Activated naive CD8-positive, alpha-beta T cell treated with anti-CD3 and anti-CD28 coated beads, Interleukin-2, amount 10 ng/mL, durations not matched to agents 7 days and 5 days (primary cell): Measurements from ENCODE around the gene PSMG1. TPM values are rescaled to one million over a fixed set of nuclear protein-coding genes. Genes with fewer than 3 reads are reported as not detected.

Experiments used
- ATAC-seq: fragments of 150-1000 bp; cut with Tn5 transposase; one replicate; pipeline ENCODE4 v1.10.0; 2021; ENCODE audit warnings: low read depth, moderate library complexity
- POLR2A ChIA-PET: fragments of 350-600 bp; sonication (Branson Sonifier 250); formaldehyde crosslinking; loops from one replicate; lab custom pipeline; 2021; ENCODE audit warnings: antibody characterized with exemption; lab: Charles Lee
- DNase-seq: peaks from one replicate; pipeline ENCODE4 v3.0.0; 2021
- H3K27ac Mint-ChIP-seq: one replicate; pipeline ENCODE4 v1.8.0; 2022; ENCODE audit warnings: mild to moderate bottlenecking, mixed read lengths
- H3K27me3 Mint-ChIP-seq: one replicate; pipeline ENCODE4 v1.8.0; 2022; ENCODE audit warnings: mild to moderate bottlenecking, moderate library complexity, mixed read lengths
- H3K36me3 Mint-ChIP-seq: one replicate; pipeline ENCODE4 v1.8.0; 2021; ENCODE audit warnings: mild to moderate bottlenecking, mixed read lengths
- H3K4me1 Mint-ChIP-seq: one replicate; pipeline ENCODE4 v1.8.0; 2021; ENCODE audit warnings: mixed read lengths
- H3K4me3 Mint-ChIP-seq: one replicate; pipeline ENCODE4 v1.8.0; 2022; ENCODE audit warnings: mild to moderate bottlenecking, moderate library complexity, mixed read lengths
- H3K9me3 Mint-ChIP-seq: one replicate; pipeline ENCODE4 v1.8.0; 2021; ENCODE audit warnings: mixed read lengths
- total RNA-seq, 2 experiments: library from RNA; stranded (reverse); gene quantifications; one replicate each; pipeline ENCODE4 v1.2.3, GENCODE V29; 2021

The PSMG1 gene
- total RNA-seq, 2 experiments from 2014 or later: 40.7 to 42.3 TPM

DNA sequence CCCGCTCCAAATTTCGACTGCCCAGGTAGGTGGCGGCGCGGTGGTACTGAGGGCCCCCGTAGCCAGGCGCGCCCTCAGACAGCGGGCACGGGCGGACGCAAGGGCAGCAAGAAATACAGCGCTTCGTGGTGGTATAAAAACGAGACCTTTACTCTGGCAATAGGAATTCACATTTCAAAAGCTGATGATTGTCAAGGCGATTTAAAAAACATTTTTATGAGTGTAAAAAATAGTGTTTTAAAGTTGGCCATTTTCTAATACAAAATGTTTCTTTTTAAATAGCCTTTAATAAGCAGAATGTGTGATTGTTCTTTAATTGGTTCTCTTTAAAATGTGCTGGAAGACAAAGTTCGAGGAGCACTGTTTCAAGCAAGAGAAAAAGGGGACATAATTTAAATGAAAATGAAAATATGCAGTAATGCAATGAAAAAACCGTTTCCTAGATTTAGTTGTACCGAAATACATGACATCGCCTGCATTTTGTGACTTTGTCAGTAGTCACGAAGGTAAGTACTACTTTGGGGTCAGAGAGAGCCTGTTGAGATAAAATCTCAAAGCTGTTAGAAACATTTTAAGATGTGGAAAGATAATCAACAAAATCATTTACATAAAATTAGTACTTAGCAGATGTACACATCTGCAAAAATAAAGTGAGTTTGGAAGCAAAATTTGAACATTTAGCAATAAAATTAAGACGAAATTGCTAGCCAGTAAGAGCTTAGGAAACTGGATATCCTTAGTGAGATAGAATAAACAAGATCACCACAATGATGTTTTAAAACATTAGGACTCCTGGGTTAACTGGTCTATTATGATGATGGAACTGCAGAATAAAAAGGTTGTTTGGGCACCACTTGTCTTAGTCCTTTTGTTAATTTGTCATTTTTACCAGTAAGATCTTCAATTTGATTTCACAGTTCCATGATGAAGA lies 1.1 kb upstream of the PSMG1 start:
- Mint-ChIP-seq H3K4me3 (peak overlapping the region; percentile 97), H3K27me3 (no peaks in the 10 kb centered on the region)

DNA sequence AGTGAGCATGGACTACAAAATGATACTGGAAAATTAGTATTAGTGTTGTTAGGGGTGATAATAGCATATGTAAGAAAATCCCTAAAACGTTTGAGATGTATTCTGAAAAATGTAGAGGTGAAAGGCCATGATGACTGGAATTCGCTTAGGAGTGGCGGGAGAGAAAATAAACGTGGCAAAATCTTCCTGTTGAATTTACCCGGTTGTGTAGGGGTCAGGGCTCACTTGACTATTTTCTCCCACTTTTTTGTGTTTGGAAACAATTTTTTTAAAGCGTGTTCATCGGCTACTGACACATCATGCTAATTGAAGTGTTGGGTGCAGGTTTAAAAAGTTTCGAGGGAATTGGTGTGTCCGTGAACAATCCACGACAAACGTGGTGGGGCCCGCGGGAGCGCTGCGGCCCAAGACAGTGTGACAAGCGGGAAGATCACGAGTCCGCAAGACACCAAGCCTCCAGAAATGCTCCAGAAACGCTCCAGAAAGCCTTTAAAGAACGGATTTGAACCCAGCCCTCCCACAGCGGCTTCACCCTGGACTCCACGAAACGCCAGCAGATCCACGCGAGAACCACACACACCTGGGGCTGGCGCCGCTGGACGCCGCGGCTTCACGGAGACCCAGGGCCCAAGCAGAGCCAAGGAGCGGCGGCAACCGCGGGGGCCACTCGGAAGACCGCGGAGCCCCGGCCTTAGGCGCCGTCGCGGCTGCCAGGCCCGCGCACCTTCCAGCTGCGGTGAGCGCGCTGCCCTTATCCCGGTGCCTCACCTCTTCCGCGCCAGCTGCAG lies 573 bp downstream of the PSMG1 start:
- peaks cover 30% of the 10 kb centered on the region for H3K4me1 Mint-ChIP-seq

More for the DNA sequence above, 1.1 kb upstream of the PSMG1 start:
- no peaks in the 10 kb centered on the region for H3K9me3 Mint-ChIP-seq
- peak overlapping the region; percentile 97 for H3K27ac Mint-ChIP-seq
- ATAC-seq: no peak
- peaks cover 32% of the 10 kb centered on the region for H3K4me1 Mint-ChIP-seq
- no peak for DNase-seq
- POLR2A ChIA-PET: interaction anchor here (0.6 to 3.0 kb wide), 12 partner anchors 12 to 417 kb away, joined by 3 to 25 read pairs (median 4); partner anchors contain the start of genes BRWD1 and HMGN1
- peaks cover 13% of the 10 kb centered on the region for H3K36me3 Mint-ChIP-seq

DNA sequence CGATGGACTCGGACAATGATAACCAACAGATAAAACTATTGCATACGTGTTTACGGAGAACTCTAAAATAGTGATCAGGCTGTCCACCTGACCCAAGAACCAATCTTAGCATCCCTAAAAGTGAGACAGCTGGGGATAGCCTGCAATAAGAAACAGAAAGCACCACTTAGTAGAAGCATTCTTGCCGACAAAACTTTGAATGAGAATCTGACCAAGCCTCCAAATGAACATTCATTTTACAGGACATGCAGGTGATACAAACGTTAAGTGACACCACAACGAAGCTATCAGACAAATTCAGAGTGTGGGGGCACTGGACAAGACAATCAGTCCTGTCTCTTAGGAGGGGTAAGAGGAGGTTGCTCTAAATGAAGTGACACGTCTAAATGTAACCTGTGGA lies 1.2 kb downstream of the PSMG1 start:
- Mint-ChIP-seq H3K4me1 (peaks cover 30% of the 10 kb centered on the region), H3K27ac (peak overlapping the region; percentile 90), H3K36me3 (peaks cover 13% of the 10 kb centered on the region), H3K9me3 (no peaks in the 10 kb centered on the region), H3K4me3 (peak overlapping the region; percentile 97), H3K27me3 (no peaks in the 10 kb centered on the region)
- POLR2A ChIA-PET: no interaction called here
- no peak for DNase-seq
- no peak for ATAC-seq

More for the DNA sequence above, 573 bp downstream of the PSMG1 start:
- Mint-ChIP-seq H3K36me3 (peaks cover 13% of the 10 kb centered on the region), H3K27me3 (no peaks in the 10 kb centered on the region), H3K4me3 (peak overlapping the region; percentile 97), H3K9me3 (no peaks in the 10 kb centered on the region), H3K27ac (peak overlapping the region; percentile 97)
- ATAC-seq (peak; percentile 55), DNase-seq (no peak)
- POLR2A ChIA-PET: interaction anchor here (1.1 to 3.0 kb wide), 6 partner anchors 118 to 416 kb away, joined by 3 to 25 read pairs (median 10); partner anchors contain the start of genes BRWD1, ETS2 and HMGN1

DNA sequence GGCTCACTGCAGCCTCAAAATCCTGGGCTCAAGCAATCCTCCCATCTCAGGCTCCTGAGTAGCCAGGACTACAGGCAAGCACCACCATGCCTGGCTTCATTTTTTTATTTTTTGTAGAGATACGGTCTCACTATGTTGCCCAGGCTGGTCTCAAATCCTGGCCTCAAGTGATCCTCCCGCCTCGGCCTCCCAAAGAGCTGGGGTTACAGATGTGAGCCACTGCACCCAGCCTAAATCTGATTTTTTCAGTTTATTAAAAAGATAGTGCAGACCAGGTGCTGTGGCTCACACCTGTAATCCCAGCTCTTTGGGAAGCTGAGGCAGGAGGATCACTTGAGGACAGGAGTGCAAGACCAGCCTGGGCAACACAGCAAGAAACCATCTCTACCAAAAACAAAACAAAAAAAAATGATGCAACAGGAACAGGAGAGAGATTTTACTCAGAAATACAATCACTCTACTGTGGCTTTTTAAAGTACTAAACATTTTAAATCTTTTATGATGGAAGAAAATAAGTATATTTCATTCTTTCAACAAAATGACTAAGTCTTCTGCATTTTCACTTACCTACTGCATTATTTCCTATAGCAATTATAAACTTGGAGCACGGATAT lies 1.9 kb downstream of the PSMG1 start:
- peak overlapping the region; percentile 90 for H3K27ac Mint-ChIP-seq
- no peaks in the 10 kb centered on the region for H3K9me3 Mint-ChIP-seq
- POLR2A ChIA-PET: no interaction called here
- no peak for DNase-seq
- peak overlapping the region; percentile 97 for H3K4me3 Mint-ChIP-seq
- peaks cover 13% of the 10 kb centered on the region for H3K36me3 Mint-ChIP-seq
- H3K27me3 Mint-ChIP-seq: no peaks in the 10 kb centered on the region
- H3K4me1 Mint-ChIP-seq: peaks cover 32% of the 10 kb centered on the region
- no peak for ATAC-seq

DNA sequence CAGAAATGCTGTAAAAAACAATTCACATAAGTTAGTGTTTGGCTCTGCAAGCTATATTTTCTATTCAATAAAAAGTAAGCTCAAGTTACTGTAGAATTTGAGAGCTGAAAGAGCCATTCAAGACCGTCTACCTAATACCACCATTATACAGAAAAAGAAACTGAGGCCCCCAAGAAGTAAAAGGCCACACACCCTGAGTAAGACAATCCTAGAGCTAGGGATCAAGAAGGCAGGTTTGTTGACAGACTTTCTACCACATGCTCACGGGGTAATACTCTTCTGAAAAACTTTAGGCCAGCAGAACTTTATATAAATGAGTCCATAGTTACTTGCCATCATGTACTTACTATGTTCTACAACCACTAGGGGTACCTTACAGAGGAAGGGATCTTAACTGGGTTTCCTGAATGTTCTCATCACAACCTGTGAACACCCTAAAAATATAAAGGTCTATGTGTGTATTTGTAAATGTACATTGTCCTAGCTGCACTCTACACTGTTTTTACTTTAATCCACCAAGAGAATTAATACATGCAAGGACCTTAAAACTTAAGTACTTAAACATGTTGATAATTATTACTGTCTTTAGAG lies 2.7 kb downstream of the PSMG1 start:
- Mint-ChIP-seq H3K27me3 (no peaks in the 10 kb centered on the region), H3K4me3 (peak overlapping the region; percentile 4), H3K4me1 (peaks cover 33% of the 10 kb centered on the region), H3K27ac (no peak overlapping the region), H3K9me3 (no peaks in the 10 kb centered on the region), H3K36me3 (peaks cover 16% of the 10 kb centered on the region)
- no peak for ATAC-seq
- DNase-seq: no peak
- POLR2A ChIA-PET: no interaction called here

DNA sequence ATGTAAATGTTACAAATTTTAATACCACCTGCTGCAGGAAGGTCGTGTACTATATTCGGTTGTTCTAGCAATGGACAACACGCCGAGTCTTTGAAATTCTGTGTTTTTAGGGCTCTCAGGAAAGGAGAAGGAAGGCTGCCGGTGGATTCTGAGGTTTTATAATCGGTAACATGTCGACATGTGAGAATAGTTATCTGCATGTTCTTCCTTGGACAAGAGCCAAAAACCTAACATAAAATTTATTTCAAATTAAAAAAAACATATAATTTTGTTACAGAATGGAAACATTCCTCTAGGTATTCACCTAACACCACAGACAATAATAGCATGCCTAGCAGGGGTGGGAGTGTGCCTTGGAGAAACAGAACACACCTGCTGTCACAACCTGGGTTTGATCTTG lies 4.8 kb downstream of the PSMG1 start:
- Mint-ChIP-seq H3K27me3 (no peaks in the 10 kb centered on the region), H3K4me3 (no peak overlapping the region), H3K4me1 (peaks cover 26% of the 10 kb centered on the region), H3K27ac (no peak overlapping the region), H3K36me3 (peaks cover 20% of the 10 kb centered on the region), H3K9me3 (no peaks in the 10 kb centered on the region)
- POLR2A ChIA-PET: no interaction called here
- DNase-seq: no peak
- no peak for ATAC-seq

DNA sequence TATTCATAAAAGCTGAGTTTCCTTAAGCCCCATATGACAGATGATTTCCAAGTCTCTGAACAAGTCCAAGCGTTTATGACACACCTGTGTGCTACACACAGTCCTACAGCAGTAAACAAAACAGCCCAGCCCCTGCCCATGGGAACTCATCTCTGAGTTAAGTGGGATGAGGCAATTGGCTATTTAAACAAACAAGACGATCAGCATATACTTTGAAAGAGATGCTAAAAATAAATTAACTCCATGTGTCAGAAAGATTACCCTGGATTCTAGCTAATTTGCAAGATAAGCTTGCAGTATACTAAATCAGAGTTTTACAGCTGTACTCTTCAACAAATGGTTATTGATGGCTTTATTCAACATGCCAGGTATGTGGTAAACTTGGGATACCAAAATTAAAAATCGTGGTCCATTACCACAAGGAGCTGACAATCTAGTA lies 7.0 kb downstream of the PSMG1 start:
- no peak overlapping the region for H3K27ac Mint-ChIP-seq
- H3K9me3 Mint-ChIP-seq: no peaks in the 10 kb centered on the region
- DNase-seq: no peak
- no peak for ATAC-seq
- no peak overlapping the region for H3K4me3 Mint-ChIP-seq
- POLR2A ChIA-PET: no interaction called here
- peaks cover 30% of the 10 kb centered on the region for H3K36me3 Mint-ChIP-seq
- H3K4me1 Mint-ChIP-seq: peaks cover 15% of the 10 kb centered on the region
- no peaks in the 10 kb centered on the region for H3K27me3 Mint-ChIP-seq

DNA sequence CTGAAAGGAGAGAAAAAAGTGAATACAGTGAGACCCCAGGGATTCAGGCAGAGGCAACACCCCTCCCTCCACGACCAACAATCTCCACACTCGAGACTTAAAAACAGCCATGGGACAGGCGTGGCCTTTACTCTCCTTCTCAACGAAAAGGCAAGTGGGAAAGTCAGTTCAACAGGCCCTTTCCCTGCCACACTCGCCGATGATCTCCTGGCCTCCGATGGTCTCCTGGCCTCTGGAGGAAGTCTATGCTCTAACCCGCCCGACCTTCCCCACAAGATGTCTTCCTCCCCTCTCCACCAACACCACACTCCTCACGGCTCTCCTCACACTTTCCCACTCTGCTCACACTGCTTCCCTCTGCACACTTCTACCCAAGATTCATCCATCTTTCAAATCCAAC lies 7.6 kb downstream of the PSMG1 start:
- ATAC-seq (no peak), DNase-seq (no peak)
- peaks cover 14% of the 10 kb centered on the region for H3K4me1 Mint-ChIP-seq
- no peaks in the 10 kb centered on the region for H3K9me3 Mint-ChIP-seq
- no peaks in the 10 kb centered on the region for H3K27me3 Mint-ChIP-seq
- H3K27ac Mint-ChIP-seq: no peak overlapping the region
- H3K4me3 Mint-ChIP-seq: no peak overlapping the region
- POLR2A ChIA-PET: no interaction called here
- peaks cover 33% of the 10 kb centered on the region for H3K36me3 Mint-ChIP-seq

DNA sequence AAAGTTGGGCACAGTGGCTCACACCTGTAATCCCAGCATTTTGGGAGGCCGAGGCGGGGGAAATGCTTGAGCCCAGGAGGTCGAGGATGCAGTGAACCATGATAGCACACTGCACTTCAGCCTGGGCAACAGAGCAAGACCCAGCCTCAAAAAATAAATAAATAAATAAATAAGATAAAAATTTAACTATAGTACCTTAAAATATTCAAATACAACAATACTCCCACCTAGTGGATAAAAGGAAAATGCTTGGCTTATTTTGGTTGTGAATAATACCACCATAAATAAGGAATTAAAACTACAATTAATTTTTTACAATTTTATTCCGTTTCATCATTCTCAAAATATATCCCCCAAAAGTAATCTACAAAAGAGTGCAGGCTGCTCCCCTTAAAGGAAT lies 8.1 kb downstream of the PSMG1 start:
- H3K9me3 Mint-ChIP-seq: no peaks in the 10 kb centered on the region
- H3K4me1 Mint-ChIP-seq: peaks cover 9% of the 10 kb centered on the region
- H3K27ac Mint-ChIP-seq: no peak overlapping the region
- H3K4me3 Mint-ChIP-seq: no peak overlapping the region
- DNase-seq: no peak
- POLR2A ChIA-PET: no interaction called here
- H3K36me3 Mint-ChIP-seq: peaks cover 34% of the 10 kb centered on the region
- H3K27me3 Mint-ChIP-seq: no peaks in the 10 kb centered on the region
- ATAC-seq: no peak

DNA sequence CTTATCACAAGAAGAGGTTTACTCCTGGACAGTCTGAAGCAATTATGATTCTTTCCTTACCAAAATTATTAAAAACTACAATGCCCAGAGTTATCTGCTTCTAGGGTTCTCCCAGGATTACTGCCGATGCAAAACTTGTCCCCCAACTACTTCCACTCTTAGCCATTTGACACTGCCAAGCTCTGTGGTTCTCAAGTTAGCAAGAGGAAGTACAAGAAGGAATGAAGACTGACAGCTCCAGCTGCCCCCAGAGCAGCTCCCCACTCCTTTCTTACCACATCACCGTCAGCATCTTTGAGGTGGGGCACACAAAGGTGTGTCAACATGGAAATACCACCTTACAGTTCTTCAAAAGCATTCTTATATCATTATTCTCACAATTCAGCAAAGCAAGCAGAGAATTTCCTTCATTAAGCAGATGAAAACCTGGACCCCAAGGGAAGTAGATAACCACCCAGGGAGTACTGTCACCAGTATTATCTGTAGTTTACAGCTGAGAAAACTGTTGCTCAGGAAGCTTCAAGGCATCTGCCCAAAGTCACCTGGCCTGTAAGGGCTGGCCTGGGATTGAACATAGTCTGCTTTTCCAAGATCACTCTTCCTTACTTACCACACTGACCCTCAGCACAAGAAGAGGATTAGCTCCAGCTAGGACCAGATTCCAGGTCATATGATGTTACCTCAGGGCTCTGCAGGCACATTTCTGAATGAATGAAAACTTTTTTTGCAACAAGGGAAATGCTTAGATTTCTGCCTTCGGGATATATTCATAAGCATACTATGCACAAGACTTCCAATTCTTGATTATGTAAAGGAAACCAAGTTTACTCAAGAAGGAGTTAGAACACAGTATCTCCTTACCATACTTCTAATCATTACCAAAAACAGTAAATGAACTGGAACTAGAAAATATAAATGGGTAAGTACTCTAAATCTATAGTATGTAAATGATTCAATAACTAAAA lies 9.3 kb downstream of the PSMG1 start:
- POLR2A ChIA-PET: no interaction called here
- Mint-ChIP-seq H3K27ac (no peak overlapping the region), H3K4me1 (peaks cover 4% of the 10 kb centered on the region), H3K36me3 (peaks cover 30% of the 10 kb centered on the region), H3K27me3 (no peaks in the 10 kb centered on the region), H3K4me3 (no peak overlapping the region), H3K9me3 (no peaks in the 10 kb centered on the region)
- no peak for DNase-seq
- ATAC-seq: no peak

DNA sequence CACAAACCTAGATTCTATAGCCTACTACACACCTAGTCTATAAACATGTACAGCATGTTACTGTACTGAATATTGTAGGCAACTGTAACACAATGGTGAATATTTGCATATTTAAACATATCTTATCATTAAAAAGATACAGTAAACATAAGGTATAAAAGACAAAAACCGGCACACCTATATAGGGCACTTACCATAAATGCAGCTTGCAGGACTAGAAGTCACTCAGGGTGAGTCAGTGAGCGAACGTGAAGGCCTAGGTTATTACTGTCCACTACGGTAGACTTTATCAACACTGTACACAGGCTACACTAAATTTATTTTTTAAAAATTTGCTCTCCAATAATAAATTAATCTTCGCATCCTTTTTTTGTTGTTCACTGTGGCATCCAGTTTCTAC lies 13.3 kb downstream of the PSMG1 start:
- Mint-ChIP-seq H3K27ac (no peak overlapping the region), H3K36me3 (peaks cover 31% of the 10 kb centered on the region), H3K9me3 (peaks cover 8% of the 10 kb centered on the region), H3K27me3 (no peaks in the 10 kb centered on the region), H3K4me3 (no peak overlapping the region), H3K4me1 (no peaks in the 10 kb centered on the region)
- no peak for DNase-seq
- POLR2A ChIA-PET: no interaction called here
- no peak for ATAC-seq

DNA sequence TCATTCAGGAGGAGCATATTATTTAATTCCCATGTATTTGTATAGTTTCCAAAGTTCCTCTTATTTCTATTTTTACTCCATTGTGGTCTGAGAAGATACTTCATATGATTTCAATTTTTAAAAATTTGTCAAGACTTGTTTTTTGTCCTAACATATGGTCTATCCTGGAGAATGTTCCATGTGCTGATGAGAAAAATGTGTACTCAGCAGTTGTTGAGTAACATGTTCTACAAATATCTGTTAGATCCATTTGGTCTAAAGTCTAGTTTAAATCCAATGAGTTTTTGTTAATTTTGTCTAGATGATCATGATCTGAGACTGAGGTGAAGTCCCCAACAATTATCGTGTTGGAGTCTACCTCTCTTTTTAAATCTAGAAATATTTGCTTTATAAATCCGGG lies 14.5 kb downstream of the PSMG1 start:
- POLR2A ChIA-PET: interaction anchor here (0.5 kb wide), 1 partner anchor 84 kb away, joined by 6 read pairs; no protein-coding TSS in a partner anchor
- H3K27me3 Mint-ChIP-seq: no peaks in the 10 kb centered on the region
- no peak overlapping the region for H3K27ac Mint-ChIP-seq
- H3K36me3 Mint-ChIP-seq: peaks cover 28% of the 10 kb centered on the region
- H3K4me3 Mint-ChIP-seq: no peak overlapping the region
- peaks cover 13% of the 10 kb centered on the region for H3K9me3 Mint-ChIP-seq
- no peaks in the 10 kb centered on the region for H3K4me1 Mint-ChIP-seq
- ATAC-seq: no peak
- no peak for DNase-seq
